Mesendoderm (in vitro differentiated cells): Measurements from ENCODE around the gene CDX2.

Experiments
- DNase-seq: peaks from one replicate; pipeline ENCODE4 v3.0.0; 2013
- H2AK5ac ChIP-seq: 2 replicates; pipeline ENCODE4 v1.6.1; 2013; ENCODE audit warnings: low read length, inconsistent platforms
- H2BK120ac ChIP-seq: 2 replicates; pipeline ENCODE4 v1.6.1; 2013; ENCODE audit warnings: low read depth, mild to moderate bottlenecking, low read length, moderate library complexity, mixed read lengths
- H2BK15ac ChIP-seq: replicated peaks from 2 replicates; pipeline ENCODE4 v1.6.1; 2013; ENCODE audit warnings: low read depth, mild to moderate bottlenecking, moderate library complexity
- H2BK5ac ChIP-seq: 2 replicates; pipeline ENCODE4 v1.6.1; 2013; ENCODE audit warnings: low read length, inconsistent platforms
- H3K18ac ChIP-seq: 2 replicates; pipeline ENCODE4 v1.6.1; 2013; ENCODE audit warnings: mild to moderate bottlenecking, low read length, mixed read lengths
- H3K23ac ChIP-seq: one replicate; pipeline ENCODE4 v1.6.1; 2013; ENCODE audit warnings: low read length
- H3K27ac ChIP-seq: 2 replicates; pipeline ENCODE4 v1.5.1; 2013; ENCODE audit warnings: low read depth, mild to moderate bottlenecking, inconsistent platforms, low read length, moderate library complexity
- H3K27me3 ChIP-seq: 2 replicates; pipeline ENCODE4 v1.6.1; 2013; ENCODE audit warnings: low read length, control low read depth, mild to moderate bottlenecking, inconsistent platforms; ENCODE audit not compliant: insufficient read depth, poor library complexity
- H3K36me3 ChIP-seq: 2 replicates; pipeline ENCODE4 v1.6.1; 2013; ENCODE audit warnings: low read length, inconsistent platforms; ENCODE audit not compliant: control insufficient read depth, insufficient read depth
- H3K4ac ChIP-seq: one replicate; pipeline ENCODE4 v1.6.1; 2013; ENCODE audit warnings: low read depth, mild to moderate bottlenecking, low read length, moderate library complexity
- H3K4me1 ChIP-seq: 2 replicates; pipeline ENCODE4 v1.6.1; 2013; ENCODE audit warnings: low read depth, low read length, inconsistent platforms; ENCODE audit not compliant: control insufficient read depth
- H3K4me2 ChIP-seq: 2 replicates; pipeline ENCODE4 v1.6.1; 2013; ENCODE audit warnings: low read length
- H3K4me3 ChIP-seq: 2 replicates; pipeline ENCODE4 v1.5.1; 2013; ENCODE audit warnings: mild to moderate bottlenecking, low read length
- H3K56ac ChIP-seq: one replicate; pipeline ENCODE4 v1.6.1; 2013; ENCODE audit warnings: low read length
- H3K79me1 ChIP-seq: 2 replicates; pipeline ENCODE4 v1.6.1; 2013; ENCODE audit warnings: low read length, inconsistent platforms
- H3K79me2 ChIP-seq: 2 replicates; pipeline ENCODE4 v1.6.1; 2013; ENCODE audit warnings: mild to moderate bottlenecking, low read length; ENCODE audit not compliant: control insufficient read depth, insufficient read depth
- H3K9ac ChIP-seq: 2 replicates; pipeline ENCODE4 v1.6.1; 2013; ENCODE audit warnings: low read length, inconsistent platforms
- H4K5ac ChIP-seq: one replicate; pipeline ENCODE4 v1.6.1; 2013; ENCODE audit warnings: low read length
- H4K8ac ChIP-seq: one replicate; pipeline ENCODE4 v1.6.1; 2013; ENCODE audit warnings: low read depth, mild to moderate bottlenecking, control low read depth, low read length, moderate library complexity
- WGBS: extraction: QIAGEN DNeasy Blood & Tissue Kit; methylation state at CpG from one replicate; pipeline ENCODE4 v1.1.7; 2013; ENCODE audit warnings: low lambda C conversion rate, missing lambda C conversion rate; ENCODE audit not compliant: insufficient coverage; ENCODE audit errors: extremely low coverage; 5-methylcytosine and 5-hydroxymethylcytosine counted together

The CDX2 gene

DNA sequence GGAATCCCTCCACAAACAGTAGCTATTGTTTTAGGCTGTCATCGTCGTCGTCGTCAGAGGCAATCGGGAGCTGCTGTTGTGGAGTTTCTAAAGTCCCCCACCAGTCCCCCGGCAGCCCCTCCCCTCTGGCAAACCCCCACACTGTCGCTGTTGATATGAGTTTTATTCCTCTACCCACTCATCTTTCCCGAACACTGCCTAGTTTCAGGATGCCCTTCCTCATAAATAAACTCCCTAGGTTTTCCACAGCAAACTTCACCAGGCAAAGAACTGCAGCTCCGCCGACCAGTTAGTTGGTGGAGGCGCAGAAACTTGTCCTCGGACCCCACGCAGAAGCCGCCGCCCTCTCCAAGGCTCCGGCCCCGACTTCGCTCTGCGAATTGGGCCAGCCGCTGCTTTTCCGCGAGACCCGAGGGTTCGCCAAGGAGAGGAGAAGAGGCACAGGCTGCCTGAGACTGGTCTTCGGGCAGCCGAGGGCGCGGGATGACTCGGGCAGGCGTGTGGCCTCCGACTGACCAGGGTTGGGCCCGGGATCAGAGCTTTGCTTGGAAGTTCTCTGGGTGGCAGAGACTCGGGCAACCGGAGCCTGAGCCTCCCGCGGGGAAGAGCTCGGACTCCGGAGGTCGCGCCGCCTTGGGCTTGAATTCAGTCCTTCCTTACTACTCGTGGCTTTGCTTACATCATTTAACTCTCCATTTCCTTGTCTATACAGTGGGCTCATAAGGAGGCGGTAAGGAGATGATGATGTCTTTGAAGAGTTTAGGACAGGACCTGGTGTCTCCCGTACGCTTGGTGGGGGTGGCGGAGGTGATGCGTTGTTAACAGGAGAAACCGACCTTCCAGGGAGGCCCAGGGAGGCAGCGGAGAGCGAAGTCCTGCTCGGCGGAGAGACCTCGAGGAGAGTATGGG is 41.4 kb downstream of the CDX2 start:
- H3K23ac ChIP-seq: no peak overlapping the region
- no peak overlapping the region for H3K27ac ChIP-seq
- no peaks in the 10 kb centered on the region for H3K36me3 ChIP-seq
- no peak overlapping the region for H3K56ac ChIP-seq
- H3K4me3 ChIP-seq: no peak overlapping the region
- no peaks in the 10 kb centered on the region for H3K4me1 ChIP-seq
- H4K5ac ChIP-seq: no peak overlapping the region
- no peak overlapping the region for H2BK5ac ChIP-seq
- H3K4me2 ChIP-seq: no peak overlapping the region
- H3K79me1 ChIP-seq: no peaks in the 10 kb centered on the region
- WGBS: no CpG with 5 or more reads among the region's 53 CpGs
- H3K27me3 ChIP-seq: peaks cover 79% of the 10 kb centered on the region
- H3K18ac ChIP-seq: no peak overlapping the region
- no peak overlapping the region for H3K4ac ChIP-seq
- no peak overlapping the region for H3K9ac ChIP-seq
- no peak overlapping the region for H4K8ac ChIP-seq
- H3K79me2 ChIP-seq: no peaks in the 10 kb centered on the region
- no peak for DNase-seq
- H2BK15ac ChIP-seq: no peak overlapping the region
- no peak overlapping the region for H2AK5ac ChIP-seq
- H2BK120ac ChIP-seq: no peak overlapping the region

DNA sequence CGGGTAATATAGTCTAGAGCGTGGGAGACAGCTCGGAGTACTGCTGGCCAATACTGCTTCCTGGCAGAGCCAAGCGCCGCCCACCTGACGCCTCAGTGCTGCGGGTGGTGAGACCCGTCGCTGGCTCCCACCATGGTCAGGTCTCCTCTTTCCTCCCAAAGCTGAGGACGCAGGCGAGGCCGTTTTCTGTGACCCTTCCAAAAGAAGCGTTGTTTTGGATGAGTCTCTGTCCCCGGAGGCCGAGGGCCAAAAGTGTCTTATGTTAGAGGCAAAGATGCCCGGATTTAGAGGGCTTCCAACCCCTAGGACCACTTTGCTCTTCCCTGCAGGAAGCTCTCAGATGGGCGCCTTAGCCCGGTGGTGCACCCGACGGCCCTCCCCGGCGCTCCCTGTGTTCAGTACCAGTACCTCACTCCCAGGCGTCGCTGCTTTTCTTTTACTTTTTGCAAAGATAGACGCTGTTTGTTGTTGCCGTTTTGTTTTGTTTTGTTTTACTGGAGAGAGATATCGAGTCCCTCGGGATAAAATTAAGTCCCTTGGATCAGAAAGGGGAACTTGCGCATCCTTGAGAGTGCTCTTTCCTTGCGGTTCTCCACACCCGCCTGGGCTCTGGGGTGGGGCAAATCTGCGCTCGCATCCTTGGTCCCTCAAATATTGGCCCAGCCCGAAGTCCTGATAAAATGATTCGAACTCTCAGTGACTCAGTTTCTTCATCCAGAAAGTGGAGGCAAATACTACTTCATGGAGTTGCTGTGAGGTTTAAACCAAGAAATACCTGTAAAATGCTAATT is 42.3 kb downstream of the CDX2 start:
- Histone ChIP-seq H2AK5ac (no peak overlapping the region), H3K27ac (no peak overlapping the region), H2BK15ac (no peak overlapping the region), H3K79me2 (no peaks in the 10 kb centered on the region), H4K8ac (no peak overlapping the region), H3K18ac (no peak overlapping the region), H3K4me3 (no peak overlapping the region), H3K79me1 (no peaks in the 10 kb centered on the region), H4K5ac (no peak overlapping the region), H3K4me2 (no peak overlapping the region), H2BK5ac (no peak overlapping the region), H3K27me3 (peaks cover 88% of the 10 kb centered on the region), H3K9ac (no peak overlapping the region), H2BK120ac (no peak overlapping the region), H3K4me1 (no peaks in the 10 kb centered on the region), H3K4ac (no peak overlapping the region), H3K23ac (no peak overlapping the region), H3K56ac (no peak overlapping the region), H3K36me3 (no peaks in the 10 kb centered on the region)
- no CpG with 5 or more reads among the region's 35 CpGs for whole genome bisulfite sequencing
- DNase-seq: no peak

DNA sequence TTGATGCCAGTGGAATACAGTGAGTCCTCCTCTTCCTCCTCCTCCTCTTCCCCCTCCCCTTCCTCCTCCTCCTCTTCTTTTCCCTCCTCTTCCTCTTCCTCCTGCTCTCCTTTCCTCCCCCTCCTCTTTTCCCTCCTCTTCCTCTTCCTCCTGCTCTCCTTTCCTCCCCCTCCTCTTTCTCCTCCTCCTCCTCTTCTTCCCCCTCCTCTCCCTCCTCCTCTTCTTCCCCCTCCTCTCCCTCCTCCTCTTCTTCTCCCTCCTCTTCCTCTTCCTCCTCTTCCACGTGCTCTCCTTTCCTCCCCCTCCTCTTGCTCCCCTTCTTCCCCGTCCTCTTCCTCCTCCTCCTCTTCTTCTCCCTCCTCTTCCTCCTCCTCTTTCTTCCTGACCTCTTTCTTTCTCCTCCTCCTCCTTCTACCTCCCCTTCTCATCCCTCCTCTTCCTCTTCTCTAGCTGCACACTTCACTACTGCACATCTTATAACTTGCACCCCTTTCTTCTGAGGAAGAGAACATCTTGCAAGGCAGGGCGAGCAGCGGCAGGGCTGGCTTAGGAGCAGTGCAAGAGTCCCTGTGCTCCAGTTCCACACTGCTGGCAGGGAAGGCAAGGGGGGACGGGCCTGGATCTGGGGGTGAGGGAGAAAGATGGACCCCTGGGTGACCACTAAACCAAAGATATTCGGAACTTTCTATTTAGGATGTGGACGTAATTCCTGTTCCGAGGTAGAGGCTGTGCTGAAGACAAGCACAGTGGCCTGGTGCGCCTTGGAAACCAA is 43.7 kb downstream of the CDX2 start:
- no peak overlapping the region for H3K18ac ChIP-seq
- no peaks in the 10 kb centered on the region for H3K79me2 ChIP-seq
- H2BK120ac ChIP-seq: no peak overlapping the region
- H3K79me1 ChIP-seq: no peaks in the 10 kb centered on the region
- H3K4me1 ChIP-seq: peaks cover 2% of the 10 kb centered on the region
- H3K36me3 ChIP-seq: no peaks in the 10 kb centered on the region
- no peak overlapping the region for H2AK5ac ChIP-seq
- DNase-seq: no peak
- no peak overlapping the region for H3K23ac ChIP-seq
- H2BK15ac ChIP-seq: no peak overlapping the region
- WGBS: no CpG with 5 or more reads among the region's 9 CpGs
- H3K9ac ChIP-seq: no peak overlapping the region
- no peak overlapping the region for H3K4me2 ChIP-seq
- H3K56ac ChIP-seq: no peak overlapping the region
- no peak overlapping the region for H2BK5ac ChIP-seq
- H3K4me3 ChIP-seq: no peak overlapping the region
- peaks cover 97% of the 10 kb centered on the region for H3K27me3 ChIP-seq
- no peak overlapping the region for H3K27ac ChIP-seq
- no peak overlapping the region for H4K5ac ChIP-seq
- H4K8ac ChIP-seq: no peak overlapping the region
- H3K4ac ChIP-seq: no peak overlapping the region

GRCh38 chr13:27924529-27925141 is 44.5 kb downstream of the CDX2 start:
- Histone ChIP-seq H3K56ac (no peak overlapping the region), H3K36me3 (no peaks in the 10 kb centered on the region), H4K8ac (no peak overlapping the region), H3K79me2 (no peaks in the 10 kb centered on the region), H3K23ac (no peak overlapping the region), H3K4ac (no peak overlapping the region), H2AK5ac (no peak overlapping the region), H3K27ac (no peak overlapping the region), H3K4me2 (no peak overlapping the region), H3K4me1 (peaks cover 2% of the 10 kb centered on the region), H3K27me3 (peaks cover 95% of the 10 kb centered on the region), H2BK15ac (no peak overlapping the region), H4K5ac (no peak overlapping the region), H3K79me1 (no peaks in the 10 kb centered on the region), H3K4me3 (no peak overlapping the region), H2BK5ac (no peak overlapping the region), H3K9ac (no peak overlapping the region), H3K18ac (no peak overlapping the region), H2BK120ac (no peak overlapping the region)
- DNase-seq: no peak
- no CpG with 5 or more reads among the region's 46 CpGs for WGBS

DNA sequence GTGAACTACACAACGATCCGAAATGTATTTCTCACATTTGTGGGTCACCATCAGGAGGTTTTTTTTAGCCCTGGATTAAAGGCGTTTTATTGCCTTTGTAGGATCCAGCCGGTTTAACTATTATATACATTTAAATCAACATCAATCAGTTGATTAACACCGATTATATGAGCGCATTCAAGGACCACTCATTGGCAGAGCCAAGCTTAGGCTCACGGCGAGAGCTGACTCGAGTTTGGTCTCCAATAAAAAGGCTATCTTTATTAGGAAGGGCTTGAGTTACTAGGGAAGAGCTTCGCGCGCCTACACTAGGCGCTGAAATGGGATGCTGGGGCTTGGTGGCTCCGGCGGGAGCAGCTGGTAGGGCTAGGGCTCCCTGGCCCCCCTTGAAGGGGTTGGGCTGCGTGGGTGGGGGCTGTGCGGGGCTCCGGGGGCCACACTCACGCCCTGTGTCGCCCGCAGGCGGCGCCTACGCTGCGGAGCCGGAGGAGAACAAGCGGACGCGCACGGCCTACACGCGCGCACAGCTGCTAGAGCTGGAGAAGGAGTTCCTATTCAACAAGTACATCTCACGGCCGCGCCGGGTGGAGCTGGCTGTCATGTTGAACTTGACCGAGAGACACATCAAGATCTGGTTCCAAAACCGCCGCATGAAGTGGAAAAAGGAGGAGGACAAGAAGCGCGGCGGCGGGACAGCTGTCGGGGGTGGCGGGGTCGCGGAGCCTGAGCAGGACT is 45.2 kb downstream of the CDX2 start:
- Histone ChIP-seq H2AK5ac (no peak overlapping the region), H3K56ac (no peak overlapping the region), H3K9ac (no peak overlapping the region), H4K8ac (no peak overlapping the region), H3K27ac (no peak overlapping the region), H3K36me3 (no peaks in the 10 kb centered on the region), H2BK5ac (no peak overlapping the region), H4K5ac (no peak overlapping the region), H3K4me2 (no peak overlapping the region), H3K79me2 (no peaks in the 10 kb centered on the region), H2BK120ac (no peak overlapping the region), H2BK15ac (no peak overlapping the region), H3K4me3 (no peak overlapping the region), H3K79me1 (no peaks in the 10 kb centered on the region), H3K18ac (no peak overlapping the region), H3K27me3 (peaks cover 92% of the 10 kb centered on the region), H3K4ac (no peak overlapping the region), H3K23ac (no peak overlapping the region), H3K4me1 (peaks cover 2% of the 10 kb centered on the region)
- DNase-seq: no peak
- no CpG with 5 or more reads among the region's 48 CpGs for WGBS
